OCI-LY1 (cell line): ENCODE results near the gene ARHGAP28.

Experiments
- EZH2 ChIP-seq: fragments of 200-600 bp; sonication (generic), shearing (Covaris generic); IDR thresholded peaks from 2 replicates; pipeline ENCODE4 v1.8.0; 2017; ENCODE audit warnings: borderline replicate concordance, mixed run types, mild to moderate bottlenecking, antibody characterized with exemption, low read length, moderate library complexity, mixed read lengths
- TF ChIP-seq, protein P1 (sequence below): fragments of 200-600 bp; sonication (generic), shearing (Covaris generic); IDR thresholded peaks from 2 replicates; pipeline ENCODE4 v1.5.1; 2017; ENCODE audit warnings: mild to moderate bottlenecking, antibody characterized with exemption, low read length, moderate library complexity, mixed read lengths

DNA sequence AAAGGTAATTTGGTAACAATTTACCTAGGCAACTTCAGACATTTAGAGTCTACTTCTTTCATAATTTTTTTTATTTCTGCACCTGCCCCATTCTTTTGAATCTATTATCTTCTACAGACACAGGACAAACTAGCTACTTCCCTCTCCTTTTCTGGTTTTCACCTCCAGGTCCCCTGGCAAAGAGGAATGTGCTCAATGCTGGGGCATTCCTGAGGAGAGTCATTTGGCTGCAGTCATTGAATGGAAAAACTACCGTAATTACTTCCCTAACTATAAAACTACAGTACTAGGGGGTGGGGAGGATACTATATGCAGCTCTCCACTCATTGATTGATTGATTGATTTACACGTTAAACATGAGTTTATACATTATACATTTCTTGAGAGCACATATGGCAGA is 11.2 kb upstream of the ARHGAP28 start:
- no peak for TF ChIP-seq EZH2
- TF ChIP-seq, protein P1, sequence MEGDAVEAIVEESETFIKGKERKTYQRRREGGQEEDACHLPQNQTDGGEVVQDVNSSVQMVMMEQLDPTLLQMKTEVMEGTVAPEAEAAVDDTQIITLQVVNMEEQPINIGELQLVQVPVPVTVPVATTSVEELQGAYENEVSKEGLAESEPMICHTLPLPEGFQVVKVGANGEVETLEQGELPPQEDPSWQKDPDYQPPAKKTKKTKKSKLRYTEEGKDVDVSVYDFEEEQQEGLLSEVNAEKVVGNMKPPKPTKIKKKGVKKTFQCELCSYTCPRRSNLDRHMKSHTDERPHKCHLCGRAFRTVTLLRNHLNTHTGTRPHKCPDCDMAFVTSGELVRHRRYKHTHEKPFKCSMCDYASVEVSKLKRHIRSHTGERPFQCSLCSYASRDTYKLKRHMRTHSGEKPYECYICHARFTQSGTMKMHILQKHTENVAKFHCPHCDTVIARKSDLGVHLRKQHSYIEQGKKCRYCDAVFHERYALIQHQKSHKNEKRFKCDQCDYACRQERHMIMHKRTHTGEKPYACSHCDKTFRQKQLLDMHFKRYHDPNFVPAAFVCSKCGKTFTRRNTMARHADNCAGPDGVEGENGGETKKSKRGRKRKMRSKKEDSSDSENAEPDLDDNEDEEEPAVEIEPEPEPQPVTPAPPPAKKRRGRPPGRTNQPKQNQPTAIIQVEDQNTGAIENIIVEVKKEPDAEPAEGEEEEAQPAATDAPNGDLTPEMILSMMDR = no peak
